ENCODE results near the gene OTOGL.

GRCh38 chr12:80056232-80056631 lies 43.1 kb upstream of the OTOGL start:
- no peak for TF ChIP-seq CTCF (IDR thresholded peaks at IDR 0.05; ENCODE audit: poor library complexity, severe bottlenecking)
- TF ChIP-seq POLR2AphosphoS5 (IDR thresholded peaks at IDR 0.05): no peak
- TF ChIP-seq MXI1 (conservative IDR thresholded peaks at IDR 0.05; ENCODE audit: poor library complexity, severe bottlenecking): no peak
- no peak for TF ChIP-seq EZH2 (IDR thresholded peaks at IDR 0.05; ENCODE audit: borderline replicate concordance, insufficient read depth, low read length, poor library complexity, severe bottlenecking)
- TF ChIP-seq, protein P1, sequence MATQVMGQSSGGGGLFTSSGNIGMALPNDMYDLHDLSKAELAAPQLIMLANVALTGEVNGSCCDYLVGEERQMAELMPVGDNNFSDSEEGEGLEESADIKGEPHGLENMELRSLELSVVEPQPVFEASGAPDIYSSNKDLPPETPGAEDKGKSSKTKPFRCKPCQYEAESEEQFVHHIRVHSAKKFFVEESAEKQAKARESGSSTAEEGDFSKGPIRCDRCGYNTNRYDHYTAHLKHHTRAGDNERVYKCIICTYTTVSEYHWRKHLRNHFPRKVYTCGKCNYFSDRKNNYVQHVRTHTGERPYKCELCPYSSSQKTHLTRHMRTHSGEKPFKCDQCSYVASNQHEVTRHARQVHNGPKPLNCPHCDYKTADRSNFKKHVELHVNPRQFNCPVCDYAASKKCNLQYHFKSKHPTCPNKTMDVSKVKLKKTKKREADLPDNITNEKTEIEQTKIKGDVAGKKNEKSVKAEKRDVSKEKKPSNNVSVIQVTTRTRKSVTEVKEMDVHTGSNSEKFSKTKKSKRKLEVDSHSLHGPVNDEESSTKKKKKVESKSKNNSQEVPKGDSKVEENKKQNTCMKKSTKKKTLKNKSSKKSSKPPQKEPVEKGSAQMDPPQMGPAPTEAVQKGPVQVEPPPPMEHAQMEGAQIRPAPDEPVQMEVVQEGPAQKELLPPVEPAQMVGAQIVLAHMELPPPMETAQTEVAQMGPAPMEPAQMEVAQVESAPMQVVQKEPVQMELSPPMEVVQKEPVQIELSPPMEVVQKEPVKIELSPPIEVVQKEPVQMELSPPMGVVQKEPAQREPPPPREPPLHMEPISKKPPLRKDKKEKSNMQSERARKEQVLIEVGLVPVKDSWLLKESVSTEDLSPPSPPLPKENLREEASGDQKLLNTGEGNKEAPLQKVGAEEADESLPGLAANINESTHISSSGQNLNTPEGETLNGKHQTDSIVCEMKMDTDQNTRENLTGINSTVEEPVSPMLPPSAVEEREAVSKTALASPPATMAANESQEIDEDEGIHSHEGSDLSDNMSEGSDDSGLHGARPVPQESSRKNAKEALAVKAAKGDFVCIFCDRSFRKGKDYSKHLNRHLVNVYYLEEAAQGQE (IDR thresholded peaks at IDR 0.05; ENCODE audit: borderline replicate concordance): no peak
- no peak for TF ChIP-seq TAF1 (IDR thresholded peaks at IDR 0.05; ENCODE audit: low read depth)

Measured in neural cell (in vitro differentiated cells).